BJ (cell line): ENCODE measurements around the gene APOC4. TPM values are rescaled to one million over a fixed set of nuclear protein-coding genes. Genes with fewer than 3 reads are reported as not detected.
"Not testable (repeated sequence)": the region's sequence is repeated elsewhere in the genome, so short reads cannot be mapped to it uniquely, and the experiment has no call there.

Experiments
- CTCF ChIA-PET: fragments of 350-600 bp; formaldehyde crosslinking; extraction: SDS; loops from one replicate; lab custom pipeline; 2021; ENCODE audit warnings: antibody characterized with exemption, inconsistent platforms; lab: Yijun Ruan, JAX
- POLR2A ChIA-PET: fragments of 300-600 bp; sonication (Branson Sonifier 250); formaldehyde crosslinking; extraction: SDS; loops from one replicate; lab custom pipeline; 2021; ENCODE audit warnings: antibody characterized with exemption; lab: Charles Lee
- DNase-seq: peaks from one replicate; pipeline ENCODE4 v3.0.0-alpha.2; 2011; ENCODE audit warnings: low read depth
- H3K27me3 ChIP-seq: 2 replicates; pipeline ENCODE4 v1.6.0; 2011; ENCODE audit warnings: low read length; ENCODE audit not compliant: control insufficient read depth, insufficient read depth
- H3K36me3 ChIP-seq: 2 replicates; pipeline ENCODE4 v1.5.1; 2011; ENCODE audit warnings: low read length; ENCODE audit not compliant: control insufficient read depth, insufficient read depth
- H3K4me3 ChIP-seq: 2 replicates; pipeline ENCODE4 v1.5.1; 2011; ENCODE audit warnings: low read depth, mild to moderate bottlenecking, control low read depth, low read length
- CTCF ChIP-seq: IDR thresholded peaks from 2 replicates; pipeline ENCODE4 v1.5.1; 2011; ENCODE audit warnings: low read depth, mild to moderate bottlenecking, control low read depth, inconsistent platforms, low read length, moderate library complexity; ENCODE audit not compliant: insufficient read depth
- polyA plus RNA-seq: library from polyadenylated mRNA; depleted of rRNA; stranded (reverse); fragments of >200 nt; gene quantifications from 2 replicates; pipeline ENCODE4 v1.2.3, GENCODE V29; 2011

APOC4 gene
- polyA plus RNA-seq, 1 experiment = not detected

DNA sequence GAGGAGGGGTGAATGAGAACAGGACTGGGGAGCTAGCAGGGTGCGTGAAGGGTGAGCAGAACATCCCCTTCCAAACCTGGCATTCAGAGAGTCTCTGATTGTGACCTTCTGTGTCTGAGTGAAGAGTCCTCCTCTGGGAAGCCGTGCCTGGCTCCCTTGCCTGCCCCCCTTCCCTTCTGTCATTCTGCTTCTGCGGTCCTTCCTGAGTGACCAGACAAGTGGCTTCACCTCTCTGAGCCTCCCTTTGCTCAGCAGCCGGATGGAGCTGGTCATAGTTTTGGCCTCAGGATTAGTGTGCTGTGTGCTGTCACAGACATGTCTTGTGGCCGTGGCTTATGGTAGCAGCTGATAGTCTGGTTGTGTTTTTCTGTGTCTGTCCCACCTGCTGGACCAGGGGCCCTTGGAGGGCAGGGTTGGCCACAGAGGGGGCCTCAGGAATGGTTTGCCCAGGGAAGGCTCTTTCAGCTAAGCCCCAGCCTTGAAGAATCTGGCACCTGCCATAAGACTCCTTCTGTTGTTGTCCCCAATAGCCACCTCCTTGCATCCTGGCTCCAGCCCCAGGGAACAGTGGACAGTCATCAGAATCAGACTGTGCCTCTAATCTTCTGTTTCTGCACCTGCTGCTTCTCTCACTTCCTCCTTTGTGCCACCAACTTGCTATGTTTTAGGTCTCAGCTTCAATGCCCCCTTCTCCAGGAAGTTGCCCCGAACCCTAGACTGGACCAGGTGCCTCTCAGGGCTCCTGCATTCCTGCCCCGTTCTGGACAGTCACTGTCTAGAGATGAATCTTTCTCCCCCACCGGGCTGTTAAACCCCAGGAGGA, 19.1 kb downstream of the APOC4 start:
- ChIA-PET CTCF (interaction anchor here (1.2 kb wide), 1 partner anchor 57 kb away, joined by 4 read pairs; no protein-coding TSS in a partner anchor), POLR2A (no interaction called here)
- Histone ChIP-seq H3K4me3 (no peak overlapping the region), H3K36me3 (peaks cover 12% of the 10 kb centered on the region), H3K27me3 (no peaks in the 10 kb centered on the region)
- DNase-seq = no peak
- no peak for TF ChIP-seq CTCF

DNA sequence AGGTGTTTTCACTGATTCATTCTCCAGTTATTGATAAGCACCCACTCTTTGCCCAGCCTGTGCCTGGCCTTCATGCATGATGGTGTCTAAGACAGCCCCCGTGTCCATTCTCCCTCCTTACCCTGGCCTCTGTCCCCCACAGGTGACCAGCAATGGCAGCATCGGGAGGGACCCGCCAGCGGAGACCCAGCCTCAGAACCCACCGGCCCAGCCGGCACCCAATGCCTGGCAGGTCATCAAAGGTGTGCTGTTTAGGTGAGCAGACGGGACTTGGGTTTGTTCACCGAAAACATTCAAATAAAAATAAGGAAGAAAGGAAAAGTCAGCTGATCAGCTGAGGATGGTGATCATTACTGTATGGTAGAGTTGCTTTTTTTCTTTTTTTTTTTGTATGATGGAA, 19.8 kb downstream of the APOC4 start:
- Histone ChIP-seq H3K36me3 (peaks cover 14% of the 10 kb centered on the region), H3K27me3 (no peaks in the 10 kb centered on the region), H3K4me3 (no peak overlapping the region)
- TF ChIP-seq CTCF = no peak
- ChIA-PET POLR2A (no interaction called here), CTCF (no interaction called here)
- no peak for DNase-seq

DNA sequence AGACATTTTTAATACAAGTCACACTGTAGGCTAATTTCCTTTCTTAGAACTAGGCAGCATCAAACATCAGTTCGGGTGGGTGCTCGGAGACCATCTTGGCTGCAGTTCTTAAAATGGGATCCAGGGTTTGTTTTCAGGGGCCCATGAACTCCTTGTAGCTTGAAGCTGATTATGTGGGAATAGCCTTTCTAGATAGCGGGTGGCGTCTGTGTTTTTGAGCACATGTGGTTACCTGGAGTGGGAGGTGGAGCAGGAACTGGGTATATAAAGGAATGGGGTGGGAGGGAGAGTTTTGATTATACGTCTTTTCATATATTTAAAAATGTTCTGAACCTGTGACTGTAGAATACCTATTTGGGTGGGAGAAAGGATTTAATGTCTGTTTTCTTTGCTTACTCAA, 26.1 kb downstream of the APOC4 start:
- H3K27me3 ChIP-seq = no peaks in the 10 kb centered on the region
- CTCF ChIA-PET = interaction anchor here (1.4 kb wide), 1 partner anchor 21 kb away, joined by 7 read pairs; no protein-coding TSS in a partner anchor
- POLR2A ChIA-PET = no interaction called here
- DNase-seq = no peak
- no peak overlapping the region for H3K4me3 ChIP-seq
- no peak for TF ChIP-seq CTCF
- H3K36me3 ChIP-seq = peaks cover 10% of the 10 kb centered on the region

- ChIA-PET POLR2A (no interaction called here), CTCF (interaction anchor here (1.4 kb wide), 1 partner anchor 20 kb away, joined by 7 read pairs; no protein-coding TSS in a partner anchor)
- Histone ChIP-seq H3K27me3 (no peaks in the 10 kb centered on the region), H3K36me3 (peaks cover 14% of the 10 kb centered on the region), H3K4me3 (no peak overlapping the region)
- no peak for DNase-seq
- no peak for TF ChIP-seq CTCF
These were observed 26.6 kb downstream of the APOC4 start for GRCh38 chr19:44968670-44969069.

DNA sequence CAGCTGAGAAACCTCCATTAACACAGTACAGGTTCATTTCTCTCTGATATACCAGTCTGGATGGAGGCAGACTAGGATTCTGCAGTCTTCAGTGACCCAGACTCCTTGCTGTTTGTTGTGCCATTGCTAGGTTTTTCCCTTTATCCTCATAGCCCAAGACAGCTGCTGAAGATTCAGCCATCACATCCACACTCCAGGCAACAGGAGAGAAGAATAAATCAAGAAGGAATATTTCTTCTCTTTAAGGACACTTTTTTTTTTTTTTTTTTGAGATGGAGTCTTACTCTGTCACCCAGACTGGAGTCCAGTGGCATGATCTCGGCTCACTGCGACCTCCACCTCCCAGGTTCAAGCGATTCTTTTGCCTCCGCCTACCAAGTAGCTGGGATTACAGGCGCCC, 27.4 kb downstream of the APOC4 start:
- H3K36me3 ChIP-seq = peaks cover 18% of the 10 kb centered on the region
- no peak overlapping the region for H3K4me3 ChIP-seq
- ChIA-PET CTCF (interaction anchor here (1.4 kb wide), 1 partner anchor 19 kb away, joined by 7 read pairs; no protein-coding TSS in a partner anchor), POLR2A (no interaction called here)
- no peak for DNase-seq
- TF ChIP-seq CTCF = no peak
- H3K27me3 ChIP-seq = no peaks in the 10 kb centered on the region

GRCh38 chr19:44971451-44971850, 29.4 kb downstream of the APOC4 start:
- POLR2A ChIA-PET, H3K27me3 ChIP-seq, H3K4me3 ChIP-seq, DNase-seq: not testable (repeated sequence)
- H3K36me3 ChIP-seq = peaks cover 32% of the 10 kb centered on the region
- CTCF ChIA-PET = interaction anchor here (1.4 kb wide), 1 partner anchor 18 kb away, joined by 5 read pairs; no protein-coding TSS in a partner anchor
